Activated T-helper 17 cell treated with anti-CD3 and anti-CD28 coated beads, Interleukin-2, amount 50 U/mL, for 72 hours (primary cell): Measurements from ENCODE around the gene PELO. TPM values are rescaled to one million over a fixed set of nuclear protein-coding genes. Genes with fewer than 3 reads are reported as not detected.
"Not testable (repeated sequence)": the region's sequence is repeated elsewhere in the genome, so short reads cannot be mapped to it uniquely, and the experiment has no call there.

Experiments
- ATAC-seq: fragments of 150-1000 bp; cut with Tn5 transposase; replicated peaks from 2 replicates; pipeline ENCODE4 v1.10.0; 2021; ENCODE audit warnings: mild to moderate bottlenecking, moderate library complexity
- H3K27ac Mint-ChIP-seq: one replicate; pipeline ENCODE4 v1.8.0; 2022; ENCODE audit warnings: mixed read lengths
- H3K27me3 Mint-ChIP-seq: one replicate; pipeline ENCODE4 v1.8.0; 2022; ENCODE audit warnings: mixed read lengths
- H3K36me3 Mint-ChIP-seq: one replicate; pipeline ENCODE4 v1.8.0; 2022; ENCODE audit warnings: low read depth, mild to moderate bottlenecking, mixed read lengths
- H3K4me1 Mint-ChIP-seq: one replicate; pipeline ENCODE4 v1.8.0; 2022; ENCODE audit warnings: mixed read lengths
- H3K4me3 Mint-ChIP-seq: one replicate; pipeline ENCODE4 v1.8.0; 2022; ENCODE audit warnings: mild to moderate bottlenecking, mixed read lengths
- H3K9me3 Mint-ChIP-seq: one replicate; pipeline ENCODE4 v1.8.0; 2022; ENCODE audit warnings: mixed read lengths
- total RNA-seq, 2 donors: library from RNA; stranded (reverse); gene quantifications; one replicate each; pipeline ENCODE4 v1.2.3, GENCODE V29; 2022

The PELO gene
- total RNA-seq, 2 donors from 2014 or later: 22.9 to 35.0 TPM

DNA sequence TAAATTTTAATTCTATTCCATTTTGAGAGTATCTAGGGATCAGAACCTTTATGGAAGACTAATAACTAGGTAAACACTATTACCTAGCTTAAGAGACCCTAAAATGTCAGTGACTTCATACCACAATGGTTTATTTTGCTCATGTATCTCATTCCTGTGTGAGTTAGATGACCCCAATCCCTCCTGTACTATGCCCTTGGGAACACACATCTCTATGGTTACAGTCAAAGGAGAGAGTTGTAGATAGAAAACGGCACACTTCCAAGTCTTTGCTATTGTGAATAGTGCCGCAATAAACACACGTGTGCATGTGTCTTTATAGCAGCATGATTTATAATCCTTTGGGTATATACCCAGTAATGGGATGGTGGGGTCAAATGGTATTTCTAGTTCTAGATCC, 31.1 kb downstream of the PELO start:
- H3K27ac Mint-ChIP-seq, H3K36me3 Mint-ChIP-seq, H3K4me3 Mint-ChIP-seq, H3K27me3 Mint-ChIP-seq, H3K4me1 Mint-ChIP-seq, ATAC-seq, H3K9me3 Mint-ChIP-seq: not testable (repeated sequence)

DNA sequence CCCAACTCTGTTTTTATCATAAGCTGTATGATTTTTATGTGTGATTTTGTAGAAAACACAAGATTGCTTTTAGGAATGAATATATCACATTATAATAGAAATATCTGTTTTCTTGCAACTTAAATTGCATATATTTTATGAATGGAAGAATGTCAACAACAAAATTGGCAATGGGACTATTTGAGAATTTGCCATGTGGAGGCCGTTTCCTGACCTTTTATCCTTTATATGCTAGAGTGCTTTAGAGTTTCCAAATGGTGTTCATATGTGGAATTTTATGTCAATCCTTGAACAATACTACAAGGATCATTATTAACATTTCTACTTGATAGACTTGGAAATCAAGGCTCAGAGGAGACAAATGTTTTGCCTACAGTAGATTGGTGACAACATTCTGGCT, 34.2 kb downstream of the PELO start:
- Mint-ChIP-seq H3K4me1 (no peaks in the 10 kb centered on the region), H3K27me3 (no peaks in the 10 kb centered on the region), H3K36me3 (no peaks in the 10 kb centered on the region), H3K27ac (no peak overlapping the region), H3K9me3 (no peaks in the 10 kb centered on the region), H3K4me3 (no peak overlapping the region)
- ATAC-seq: no peak

DNA sequence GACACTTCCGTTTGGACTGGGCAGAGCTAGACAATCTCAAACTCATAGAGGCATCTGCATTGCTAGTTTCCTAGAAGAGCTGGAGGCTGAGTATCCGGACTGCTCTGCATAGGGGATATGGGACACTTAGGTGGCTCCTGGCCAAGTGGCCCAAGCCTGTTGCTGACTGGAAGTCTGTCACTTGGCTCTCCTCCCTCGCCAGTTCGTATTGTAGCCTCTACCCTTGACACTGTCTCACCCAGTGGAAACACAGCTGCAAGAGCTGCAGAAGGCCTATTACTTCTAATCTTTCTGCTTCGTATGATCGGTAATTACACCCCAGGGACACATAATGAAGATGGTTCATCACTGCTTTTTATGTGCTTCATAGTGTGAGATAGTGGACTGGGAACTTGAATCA, 34.7 kb downstream of the PELO start:
- Mint-ChIP-seq H3K27ac (no peak overlapping the region), H3K27me3 (no peaks in the 10 kb centered on the region), H3K9me3 (no peaks in the 10 kb centered on the region), H3K4me1 (no peaks in the 10 kb centered on the region), H3K4me3 (no peak overlapping the region), H3K36me3 (no peaks in the 10 kb centered on the region)
- no peak for ATAC-seq

DNA sequence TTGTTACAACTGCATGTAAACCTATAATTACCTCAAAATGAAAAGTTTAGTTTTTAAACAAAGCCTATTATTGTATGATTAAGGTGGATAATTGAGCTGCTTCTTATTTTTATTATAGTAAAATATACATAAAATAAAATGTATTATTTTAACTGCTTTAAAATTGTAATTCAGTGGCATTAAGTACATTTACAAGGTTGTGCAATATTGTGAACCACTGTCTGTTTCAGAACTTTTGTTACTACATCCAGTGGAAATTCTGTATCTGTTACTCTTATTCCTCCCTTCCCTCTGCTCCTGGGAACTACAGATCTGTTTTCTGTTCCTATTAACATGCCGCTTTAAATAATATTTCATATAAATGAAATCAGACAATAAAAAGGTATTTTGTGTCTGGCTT, 37.1 kb downstream of the PELO start:
- H3K4me3 Mint-ChIP-seq: no peak overlapping the region
- no peaks in the 10 kb centered on the region for H3K36me3 Mint-ChIP-seq
- H3K27me3 Mint-ChIP-seq: no peaks in the 10 kb centered on the region
- no peak for ATAC-seq
- H3K9me3 Mint-ChIP-seq: no peaks in the 10 kb centered on the region
- no peak overlapping the region for H3K27ac Mint-ChIP-seq
- H3K4me1 Mint-ChIP-seq: no peaks in the 10 kb centered on the region

DNA sequence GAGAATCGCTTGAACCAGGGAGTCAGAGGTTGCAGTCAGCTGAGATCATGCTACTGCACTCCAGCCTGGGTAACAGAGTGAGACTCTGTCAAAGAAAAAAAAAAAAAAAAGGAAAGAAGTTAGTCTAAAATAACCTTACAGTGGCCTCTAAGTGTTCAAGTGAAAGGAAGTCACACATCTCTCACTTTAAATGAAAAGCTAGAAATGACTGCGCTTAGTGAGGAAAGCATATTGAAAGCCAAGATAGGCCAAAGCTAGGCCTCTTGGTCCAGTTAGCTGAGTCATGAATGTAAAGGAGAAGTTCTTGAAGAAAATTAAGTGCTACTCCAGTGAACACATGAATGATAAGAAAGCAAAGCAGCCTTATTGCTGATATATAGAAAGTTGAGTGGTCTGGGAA, 38.1 kb downstream of the PELO start:
- no peak overlapping the region for H3K27ac Mint-ChIP-seq
- H3K4me1 Mint-ChIP-seq: no peaks in the 10 kb centered on the region
- ATAC-seq: peak; percentile 63

DNA sequence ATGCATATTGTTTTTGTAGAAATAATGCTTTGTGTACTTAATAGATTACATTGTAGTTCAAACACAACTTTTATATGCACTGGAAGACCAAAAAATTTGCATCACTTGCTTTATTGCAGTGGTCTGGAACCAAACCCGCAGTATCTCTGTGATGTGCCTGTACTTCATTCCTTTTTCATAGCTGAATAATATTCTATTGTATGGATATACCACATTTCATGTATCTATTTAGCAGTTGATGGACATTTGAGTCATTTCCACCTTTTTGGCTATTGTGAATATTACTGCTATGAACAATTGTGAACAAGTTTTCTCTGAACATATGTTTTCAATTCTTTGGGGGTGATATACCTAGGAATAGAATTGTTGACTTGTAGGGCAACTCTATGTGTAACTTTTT, 40.1 kb downstream of the PELO start:
- Mint-ChIP-seq H3K27ac (no peak overlapping the region), H3K36me3 (no peaks in the 10 kb centered on the region), H3K27me3 (no peaks in the 10 kb centered on the region), H3K9me3 (peaks cover 3% of the 10 kb centered on the region), H3K4me3 (no peak overlapping the region), H3K4me1 (no peaks in the 10 kb centered on the region)
- no peak for ATAC-seq

More for the DNA sequence above, 38.1 kb downstream of the PELO start:
- Mint-ChIP-seq H3K9me3 (no peaks in the 10 kb centered on the region), H3K27me3 (no peaks in the 10 kb centered on the region), H3K36me3 (no peaks in the 10 kb centered on the region), H3K4me3 (no peak overlapping the region)

DNA sequence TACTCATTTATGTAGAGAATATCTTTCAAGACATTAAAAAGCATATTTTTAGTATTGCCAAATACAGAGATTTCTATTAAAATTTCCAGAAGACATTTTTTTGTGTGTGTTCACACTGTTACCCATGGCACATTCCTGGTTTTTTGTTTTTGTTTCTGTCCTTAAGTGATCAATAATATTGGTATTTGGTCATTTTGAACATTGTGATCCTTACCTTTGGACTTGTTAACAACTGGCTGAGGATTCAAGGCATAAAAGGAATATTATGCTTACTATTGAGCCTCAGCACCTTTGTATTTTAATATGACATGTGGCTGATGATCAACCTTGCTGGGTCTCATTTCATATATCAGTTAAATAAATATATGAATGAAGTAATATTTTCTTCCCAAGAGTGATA, 41.9 kb downstream of the PELO start:
- Mint-ChIP-seq H3K9me3 (peaks cover 3% of the 10 kb centered on the region), H3K27me3 (no peaks in the 10 kb centered on the region), H3K27ac (no peak overlapping the region), H3K4me1 (no peaks in the 10 kb centered on the region), H3K36me3 (no peaks in the 10 kb centered on the region), H3K4me3 (no peak overlapping the region)
- no peak for ATAC-seq

DNA sequence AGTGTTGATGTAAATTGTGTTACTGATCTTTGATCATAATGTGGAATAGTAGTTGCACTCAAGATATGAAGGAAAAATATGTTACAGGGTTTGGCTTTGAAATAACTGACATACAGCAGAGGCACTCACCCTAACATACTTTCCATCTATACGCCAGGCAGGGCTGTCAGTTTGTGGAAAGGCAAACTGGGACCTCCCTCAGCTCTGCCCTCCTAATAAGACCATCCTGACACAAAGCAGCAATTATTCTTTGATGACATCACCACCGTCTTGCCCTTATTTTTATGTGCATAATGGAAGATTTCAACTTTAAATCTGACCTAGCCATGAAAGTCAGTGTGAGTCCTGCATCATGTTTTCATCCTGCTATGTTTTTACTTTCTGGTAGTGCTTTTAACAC, 42.9 kb downstream of the PELO start:
- Mint-ChIP-seq H3K4me3 (no peak overlapping the region), H3K27ac (no peak overlapping the region), H3K27me3 (no peaks in the 10 kb centered on the region), H3K36me3 (no peaks in the 10 kb centered on the region), H3K4me1 (no peaks in the 10 kb centered on the region), H3K9me3 (peaks cover 8% of the 10 kb centered on the region)
- no peak for ATAC-seq

DNA sequence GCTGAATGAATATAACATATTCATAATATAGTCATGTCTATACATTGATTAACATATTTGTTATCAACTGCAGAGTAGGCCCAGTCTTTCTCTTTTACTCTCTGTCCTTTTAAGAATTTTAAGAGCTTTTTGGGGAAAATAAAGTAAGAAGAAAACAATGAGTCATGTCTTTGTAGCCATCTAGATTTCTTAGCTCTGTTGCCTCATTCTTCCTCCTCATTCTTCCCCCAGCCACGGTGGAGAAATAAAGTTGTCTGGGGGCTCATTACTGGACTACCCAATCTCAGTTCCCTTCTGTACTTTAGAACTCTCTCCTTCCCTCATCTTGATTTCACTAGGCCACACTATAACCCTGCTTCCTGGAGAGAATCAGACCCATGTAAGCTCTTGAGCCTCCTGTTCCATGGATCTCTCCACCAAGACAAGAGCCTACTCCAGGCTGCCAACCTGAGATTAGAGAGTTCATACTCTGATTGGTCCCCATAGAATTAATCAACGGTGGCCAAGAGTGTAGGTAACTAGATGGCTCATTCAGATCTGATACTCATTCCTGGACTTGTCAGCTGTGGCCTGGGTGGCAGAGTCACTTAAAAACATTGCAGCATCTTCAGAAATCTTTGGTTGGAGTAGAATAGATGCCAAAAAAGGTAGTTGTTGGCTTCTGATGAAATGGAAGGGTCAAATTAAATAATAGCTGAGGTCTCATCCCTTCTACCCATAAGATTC, 44.2 kb downstream of the PELO start:
- Mint-ChIP-seq H3K27ac (peak overlapping the region; percentile 14), H3K9me3 (peaks cover 8% of the 10 kb centered on the region), H3K36me3 (no peaks in the 10 kb centered on the region), H3K4me1 (no peaks in the 10 kb centered on the region), H3K4me3 (no peak overlapping the region), H3K27me3 (no peaks in the 10 kb centered on the region)
- ATAC-seq: peak; percentile 45

DNA sequence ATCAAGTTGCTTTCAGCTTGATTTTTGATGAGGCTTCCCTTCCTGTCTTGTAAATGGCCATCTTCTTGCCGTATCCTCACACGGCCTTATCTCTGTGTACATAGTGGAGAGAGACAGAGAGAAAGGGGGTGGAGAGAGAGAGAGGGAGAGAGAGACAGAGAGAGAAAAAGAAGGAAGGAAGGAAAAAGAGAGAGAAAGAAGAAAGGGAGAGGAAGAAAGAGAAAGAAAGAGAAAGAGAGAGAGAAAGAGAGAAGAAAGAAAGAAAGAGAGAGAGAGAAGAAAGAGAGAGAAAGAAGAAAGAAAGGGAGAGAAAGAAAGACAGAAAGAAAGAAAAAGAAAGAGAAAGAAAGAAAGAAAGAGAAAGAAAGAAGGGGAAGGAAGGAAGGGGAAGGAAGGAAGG, 46.6 kb downstream of the PELO start:
- no peaks in the 10 kb centered on the region for H3K4me1 Mint-ChIP-seq
- H3K36me3 Mint-ChIP-seq: no peaks in the 10 kb centered on the region
- H3K27ac Mint-ChIP-seq: no peak overlapping the region
- H3K27me3 Mint-ChIP-seq: no peaks in the 10 kb centered on the region
- peaks cover 8% of the 10 kb centered on the region for H3K9me3 Mint-ChIP-seq
- ATAC-seq: no peak
- H3K4me3 Mint-ChIP-seq: no peak overlapping the region

DNA sequence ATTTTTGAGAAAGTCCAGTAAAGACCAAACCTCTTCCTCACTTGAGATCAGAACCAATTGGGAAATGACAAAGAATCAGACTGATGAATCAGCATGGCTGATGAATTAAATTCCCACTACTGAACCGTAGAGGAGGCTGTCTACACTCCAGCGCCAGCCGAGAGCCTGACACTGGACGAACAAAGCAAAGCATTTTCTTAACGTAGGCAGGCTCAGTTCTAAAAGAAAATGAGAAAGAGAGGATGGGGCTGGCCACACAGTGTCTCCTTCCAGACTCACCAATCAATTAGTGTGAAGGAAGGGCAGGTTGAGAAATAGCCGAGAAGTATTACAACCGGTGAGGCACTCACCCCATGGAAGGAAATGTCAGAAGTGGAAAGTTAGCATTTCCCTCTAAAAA, 49.4 kb downstream of the PELO start:
- no peaks in the 10 kb centered on the region for H3K27me3 Mint-ChIP-seq
- no peak overlapping the region for H3K27ac Mint-ChIP-seq
- no peaks in the 10 kb centered on the region for H3K36me3 Mint-ChIP-seq
- H3K4me3 Mint-ChIP-seq: no peak overlapping the region
- H3K9me3 Mint-ChIP-seq: peaks cover 8% of the 10 kb centered on the region
- ATAC-seq: no peak
- H3K4me1 Mint-ChIP-seq: no peaks in the 10 kb centered on the region

Other genes with a start within 250 kb of the PELO start
- gene ITGA1, start within 50 bp of the PELO start, total RNA-seq: 10 to 100 TPM in 1 of 2 donors, 1 to 10 TPM in 1; 3.1 to 14.9 TPM
- 1 to 10 TPM; 2.3 to 8.6 TPM for gene ITGA2, start 201.4 kb downstream of the PELO start, total RNA-seq